ENCODE measurements around the gene ATN1.

Gene ATN1

DNA sequence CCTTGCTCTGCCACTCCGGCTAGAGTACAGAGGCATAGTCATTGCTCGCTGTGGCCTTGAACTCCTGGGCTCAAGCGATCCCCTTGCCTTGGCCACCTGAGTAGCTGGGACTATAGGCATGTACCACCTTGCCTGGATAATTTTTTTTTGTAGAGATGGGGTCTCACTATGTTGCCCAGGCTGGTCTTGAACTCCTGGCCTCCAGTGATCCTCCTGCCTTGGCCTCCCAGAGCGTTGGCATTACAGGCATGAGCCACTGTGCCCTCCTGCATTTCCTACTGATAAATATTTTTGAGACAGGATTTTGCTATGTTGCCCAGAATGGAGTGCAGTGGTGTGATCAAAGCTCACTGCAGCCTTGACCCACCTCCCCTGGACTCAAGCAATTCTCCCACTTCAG, 52.3 kb downstream of the ATN1 start:
- DNase-seq: no peak

DNA sequence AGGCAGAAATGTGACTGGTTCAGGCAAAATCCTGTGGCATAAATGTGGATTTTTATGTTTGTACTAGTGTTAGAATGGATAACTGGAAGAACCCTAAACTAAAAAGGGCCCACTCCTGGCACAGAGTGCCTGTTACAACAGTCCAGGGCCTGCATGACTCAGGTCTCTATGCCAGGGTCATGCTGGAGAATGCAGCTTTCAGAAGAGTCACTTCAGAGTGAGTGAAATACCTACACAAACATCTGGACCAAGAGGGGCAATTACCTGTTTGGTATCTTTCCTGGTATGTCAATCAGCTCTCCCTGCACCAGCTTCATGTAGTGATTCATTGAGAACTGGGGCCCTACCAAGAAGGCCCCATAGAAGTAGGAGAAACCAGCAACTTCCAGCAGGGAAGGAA, 53.0 kb downstream of the ATN1 start:
- no peak for DNase-seq

DNA sequence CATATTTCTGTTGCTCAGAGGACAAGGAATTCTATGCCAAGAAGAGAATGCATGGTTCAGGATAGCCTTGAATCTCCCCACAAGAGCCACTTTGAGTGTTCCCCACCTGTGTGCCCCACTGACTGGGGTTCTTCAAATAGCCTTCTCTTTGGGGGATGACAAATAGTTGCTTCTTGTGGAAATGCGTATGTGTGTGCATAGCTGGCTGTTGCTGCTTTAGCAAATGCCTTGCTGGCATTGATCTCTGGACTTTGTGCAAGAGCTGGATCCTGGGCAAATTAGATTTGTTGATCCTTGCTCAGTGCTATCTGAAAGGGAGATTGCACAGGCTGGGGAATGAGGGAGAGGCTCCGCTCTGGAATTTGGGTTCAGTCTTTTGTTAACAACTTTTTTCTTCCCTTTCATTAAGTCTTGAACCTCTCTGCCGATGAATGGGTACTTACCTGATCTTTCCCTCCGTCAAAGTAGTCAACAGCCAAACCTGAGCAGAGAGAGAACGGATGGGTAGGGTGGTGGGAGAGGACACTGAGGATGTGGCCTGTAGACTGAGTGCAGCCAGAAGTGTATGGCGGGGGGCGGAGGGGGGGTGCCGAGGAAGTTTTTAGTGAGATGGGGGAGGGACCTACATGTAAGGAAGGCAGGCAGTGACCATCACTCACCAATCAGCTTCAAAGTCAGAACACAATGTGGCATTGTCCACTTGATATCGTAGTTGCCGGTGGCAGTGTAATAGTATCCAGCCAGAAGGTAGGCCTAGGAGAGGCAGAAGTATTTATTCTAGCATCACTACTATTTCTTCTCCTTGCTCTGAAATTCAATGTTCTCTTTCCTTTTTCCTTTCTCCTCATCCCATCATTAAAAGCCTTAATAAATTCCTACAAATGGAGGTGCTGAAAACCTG, 53.6 kb downstream of the ATN1 start:
- DNase-seq: no peak

DNA sequence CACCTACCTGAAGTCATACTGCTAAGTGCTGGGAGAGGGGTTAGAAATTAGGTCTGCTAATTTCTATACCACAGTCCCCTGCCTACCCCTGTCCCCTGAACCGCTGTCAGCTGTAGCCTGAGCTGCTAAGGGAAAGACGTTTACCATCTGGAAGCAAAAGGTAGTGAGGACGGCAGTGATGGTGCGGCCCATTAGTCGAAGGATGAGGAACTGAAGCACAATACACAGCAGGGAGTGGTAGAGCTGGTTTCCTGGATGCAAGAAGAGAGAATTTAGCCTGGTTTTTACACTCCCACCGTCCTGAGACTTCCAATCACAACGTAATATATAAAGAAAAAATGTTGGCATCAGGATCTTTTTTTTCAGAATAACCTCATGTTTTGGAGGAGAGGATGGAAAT, 54.8 kb downstream of the ATN1 start:
- DNase-seq: no peak

- no peak for DNase-seq
These were observed 60.3 kb downstream of the ATN1 start for GRCh38 chr12:6987956-6988553.

Data from RPMI8226 (cell line).